ENCODE data around the gene PTPRF.
A peak's percentile ranks its signal among the peaks of the same experiment; 100 is the strongest.
"Not testable (repeated sequence)": the region's sequence is repeated elsewhere in the genome, so short reads cannot be mapped to it uniquely, and the experiment has no call there.

The PTPRF gene

DNA sequence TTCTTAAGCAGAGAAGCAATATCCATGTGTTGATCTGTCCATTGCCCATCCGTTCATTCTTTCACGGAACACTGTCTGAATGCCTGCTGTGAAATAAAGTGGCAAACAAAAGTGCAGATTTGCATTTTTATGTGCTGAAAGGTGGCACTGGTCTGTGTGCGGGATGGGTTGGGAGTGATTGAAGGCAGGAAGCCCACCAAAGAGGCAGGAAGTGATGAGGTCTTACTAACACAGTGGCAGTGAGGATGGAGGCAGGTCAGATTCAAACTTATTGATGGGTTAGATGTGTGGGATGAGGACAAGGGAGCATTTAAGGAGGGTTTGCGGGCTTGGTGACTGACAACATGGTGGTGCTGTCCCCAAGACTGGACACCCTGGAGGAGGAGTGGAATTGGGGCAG lies 8.3 kb downstream of the PTPRF start:
- no peak for DNase-seq

DNA sequence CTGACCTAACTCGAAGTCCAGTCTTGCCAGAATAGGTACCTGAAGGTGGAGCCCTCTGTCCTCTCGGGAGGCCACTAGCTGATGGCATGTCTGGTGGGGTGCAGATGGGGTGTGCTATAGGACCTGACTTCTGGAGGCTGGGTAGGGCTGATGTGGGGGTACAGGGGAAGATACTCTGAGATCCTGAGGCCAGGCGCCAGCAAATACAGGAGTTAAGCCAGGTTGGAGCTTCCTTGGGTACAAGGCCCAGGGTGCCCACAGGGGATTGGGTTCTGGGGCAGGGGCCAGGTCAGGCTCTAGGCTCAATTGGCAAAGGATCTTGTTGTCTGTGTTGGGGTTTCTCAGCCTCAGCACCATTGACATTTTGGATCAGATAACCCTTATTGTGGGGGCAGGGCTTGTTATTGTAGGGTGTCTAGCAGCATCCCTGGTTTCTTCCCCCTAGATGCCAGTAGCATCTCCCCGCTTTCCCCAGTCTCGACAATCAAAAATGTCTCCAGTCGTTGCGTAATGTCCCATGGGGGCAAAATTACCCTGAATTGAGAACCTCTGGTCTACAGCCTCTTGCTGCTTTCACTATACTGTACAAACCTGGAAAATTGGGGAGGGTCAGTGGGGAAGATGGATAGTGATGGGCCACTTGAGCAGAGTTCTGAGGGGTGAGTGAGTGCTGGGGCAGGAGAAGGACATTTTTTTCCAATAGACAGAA lies 9.2 kb downstream of the PTPRF start:
- no peak for DNase-seq

DNA sequence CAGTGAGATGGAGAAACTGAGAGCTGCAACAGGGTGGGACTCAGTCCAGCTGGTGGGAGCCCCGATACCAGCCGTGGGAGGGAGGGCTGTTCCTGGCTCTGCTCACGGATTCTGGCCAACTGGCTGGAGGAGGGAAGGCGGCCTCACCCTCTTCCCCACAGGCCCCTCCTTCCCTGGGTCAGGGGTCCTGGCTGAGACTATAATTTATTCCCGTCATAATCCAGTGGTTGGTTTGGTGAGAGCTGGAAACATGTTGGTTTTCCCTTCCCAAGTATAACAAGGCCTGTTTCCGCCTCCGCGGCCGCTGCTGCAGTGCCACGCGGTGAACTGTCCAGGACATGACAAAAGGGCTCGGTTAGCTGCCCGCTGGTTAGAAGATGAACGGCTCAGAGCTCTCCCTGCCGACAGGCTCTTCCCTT lies 10.0 kb downstream of the PTPRF start:
- no peak for DNase-seq

DNA sequence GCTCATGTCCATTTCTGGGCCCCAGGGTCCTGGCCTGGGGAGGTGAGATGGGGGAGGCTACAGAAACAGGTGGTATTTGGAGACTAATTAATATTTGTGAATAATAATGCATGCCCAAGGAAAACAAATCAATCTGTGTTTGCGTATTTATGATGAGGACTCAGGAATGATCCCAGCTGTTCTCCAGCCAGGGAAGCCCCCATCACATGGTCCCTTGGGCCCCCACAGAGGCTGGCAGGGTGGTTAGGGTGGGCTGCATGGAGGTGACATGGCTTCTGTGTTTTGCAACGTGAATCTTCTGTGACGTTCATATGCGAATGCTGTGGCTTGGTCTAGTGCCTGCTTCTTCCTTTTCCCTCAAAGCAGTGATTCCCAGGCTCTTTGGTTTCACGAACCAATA lies 10.5 kb downstream of the PTPRF start:
- no peak for DNase-seq

DNA sequence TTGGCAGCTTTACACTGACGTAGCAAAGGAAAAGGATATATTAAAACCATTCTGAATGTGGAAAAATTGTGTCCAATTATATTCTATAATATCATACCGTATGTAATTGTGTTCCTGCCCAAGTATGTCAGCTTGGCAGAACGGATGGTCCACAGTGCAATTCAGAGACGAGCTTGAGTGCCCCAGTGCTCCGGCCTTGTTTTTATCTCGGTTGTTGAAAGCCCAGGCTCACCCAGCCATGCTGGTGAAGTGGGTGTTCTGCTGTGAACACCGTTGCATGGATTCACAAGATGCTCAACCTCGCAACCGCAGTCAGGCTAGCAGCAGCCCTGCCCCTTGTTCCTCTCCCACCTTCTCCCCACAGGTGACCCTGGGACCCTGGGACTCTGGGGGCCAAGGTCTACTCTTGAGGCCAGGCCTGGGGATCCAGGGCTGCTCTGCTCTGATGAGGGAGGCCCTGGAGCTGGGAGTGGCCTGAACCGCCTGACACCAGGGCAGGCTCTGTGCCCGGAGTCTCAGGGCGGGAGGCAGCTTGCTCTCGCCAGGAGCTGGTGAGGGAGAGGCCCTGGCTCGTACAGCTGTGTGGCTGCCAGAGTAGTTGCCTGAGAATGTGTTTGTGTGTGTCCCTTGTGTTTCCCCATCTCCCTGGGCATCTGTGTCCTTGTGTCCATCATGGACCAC lies 11.2 kb downstream of the PTPRF start:
- DNase-seq, result no peak

DNA sequence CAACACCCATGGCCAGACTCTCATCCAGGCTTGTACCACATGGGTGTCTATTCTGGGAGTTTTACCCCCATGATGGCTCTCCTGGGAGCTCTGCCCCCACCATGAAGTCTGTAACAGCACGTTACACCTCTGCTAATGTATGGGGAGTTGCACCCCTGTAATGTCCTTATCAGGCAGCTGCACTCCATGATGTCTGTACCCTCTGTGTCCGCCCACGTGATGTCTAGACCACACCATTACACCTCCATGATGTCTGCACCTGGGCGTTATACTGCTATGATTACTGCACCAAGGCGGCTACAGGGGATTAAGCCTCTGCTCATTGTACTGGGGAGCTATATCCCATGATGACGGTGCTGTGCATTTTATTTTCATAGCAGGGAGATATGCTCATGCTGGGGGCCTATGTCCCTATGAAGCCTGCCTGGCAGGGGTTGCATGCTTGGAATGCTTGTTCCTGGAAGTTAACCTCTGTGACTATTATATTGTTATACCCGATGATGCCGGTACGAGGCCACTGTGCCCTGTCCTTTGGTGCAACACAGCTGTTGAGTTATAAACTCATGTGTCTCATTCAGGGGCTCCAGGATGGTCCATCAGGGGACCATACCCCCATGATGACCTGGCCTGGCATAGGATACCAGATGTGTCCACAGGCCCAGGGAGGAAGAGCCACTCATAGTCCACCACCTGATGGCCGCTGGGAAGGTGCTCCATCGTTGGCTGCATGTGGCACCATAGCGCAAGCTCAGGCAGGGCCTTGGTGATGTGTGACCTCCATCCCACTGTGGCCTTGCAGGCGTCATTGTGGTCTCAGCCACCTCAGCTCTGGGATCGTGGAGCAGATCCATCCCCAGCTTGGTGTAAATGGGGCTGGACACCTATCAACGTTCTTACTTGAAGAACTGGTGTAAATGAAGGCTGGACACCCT lies 12.1 kb downstream of the PTPRF start:
- no peak for DNase-seq

DNA sequence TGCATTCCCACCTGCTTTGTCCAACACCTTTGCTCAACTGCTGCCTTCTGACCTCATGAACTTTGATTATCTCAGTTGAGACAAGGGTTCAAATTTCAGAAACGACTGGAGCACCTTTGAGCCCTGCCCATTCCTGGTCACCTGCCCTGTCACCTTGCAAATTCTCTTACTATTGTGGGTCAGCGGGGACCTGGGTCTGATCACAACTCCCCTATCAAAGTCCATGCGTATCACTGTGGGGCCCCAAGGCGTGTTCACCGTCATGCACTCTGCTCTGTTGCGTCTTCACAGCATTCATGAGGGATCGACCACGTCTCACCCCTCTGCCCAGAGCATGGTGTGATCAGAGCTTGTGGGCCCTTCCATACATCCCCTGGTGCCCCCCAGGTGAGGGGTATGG lies 12.9 kb downstream of the PTPRF start:
- DNase-seq, result no peak

DNA sequence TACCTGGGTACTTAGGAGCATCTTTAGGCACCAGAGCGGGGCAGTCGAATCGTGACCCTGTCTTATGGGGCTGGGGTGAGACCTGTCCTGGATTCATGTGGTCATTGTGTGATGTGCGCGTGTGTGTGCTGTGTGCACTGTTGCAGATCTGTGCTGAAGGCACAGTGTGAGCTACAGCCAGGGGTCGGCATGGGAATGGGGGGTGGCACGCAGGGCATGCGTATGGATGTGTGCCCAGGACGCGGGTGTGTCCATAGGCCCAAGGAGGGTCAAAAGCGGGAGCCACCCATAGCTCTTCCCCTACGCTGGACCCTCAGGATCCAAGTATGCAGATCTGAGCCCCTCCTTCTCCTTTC lies 14.6 kb downstream of the PTPRF start:
- no peak for DNase-seq

DNA sequence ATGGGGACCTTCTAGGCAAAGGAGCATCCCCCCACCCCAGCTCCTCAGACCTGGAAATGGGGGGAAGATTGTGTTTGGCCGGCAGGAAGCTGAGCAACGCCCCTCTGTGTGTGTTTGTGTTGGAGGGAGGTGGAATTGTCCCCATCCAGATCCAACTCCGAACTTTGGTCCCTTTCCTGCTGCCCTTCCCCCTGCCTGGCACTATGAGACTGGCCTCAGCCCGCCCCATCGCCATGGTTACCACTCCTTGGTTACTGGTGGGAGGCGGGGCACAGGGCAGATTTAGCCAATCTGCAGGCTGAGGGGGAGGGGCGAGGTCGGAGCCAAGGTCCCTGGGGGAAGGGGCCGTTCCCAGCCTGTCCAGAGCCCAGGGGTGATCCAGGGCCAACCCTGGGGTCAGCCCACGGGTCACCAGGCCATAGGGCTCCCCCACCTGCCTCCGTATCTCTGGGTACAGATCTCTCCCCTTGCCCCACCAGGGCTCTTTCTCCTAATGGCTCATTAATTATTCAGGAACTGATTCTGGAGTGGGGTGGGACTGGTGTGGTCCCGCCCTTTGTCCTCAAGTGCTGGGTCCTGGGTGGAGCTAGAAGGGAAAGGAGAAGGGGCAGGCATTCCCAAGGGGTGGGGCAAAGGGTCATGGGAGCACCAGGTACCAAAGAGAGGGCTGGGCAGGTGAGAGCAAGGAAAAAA lies 15.2 kb downstream of the PTPRF start:
- peak; percentile 92 for DNase-seq

DNA sequence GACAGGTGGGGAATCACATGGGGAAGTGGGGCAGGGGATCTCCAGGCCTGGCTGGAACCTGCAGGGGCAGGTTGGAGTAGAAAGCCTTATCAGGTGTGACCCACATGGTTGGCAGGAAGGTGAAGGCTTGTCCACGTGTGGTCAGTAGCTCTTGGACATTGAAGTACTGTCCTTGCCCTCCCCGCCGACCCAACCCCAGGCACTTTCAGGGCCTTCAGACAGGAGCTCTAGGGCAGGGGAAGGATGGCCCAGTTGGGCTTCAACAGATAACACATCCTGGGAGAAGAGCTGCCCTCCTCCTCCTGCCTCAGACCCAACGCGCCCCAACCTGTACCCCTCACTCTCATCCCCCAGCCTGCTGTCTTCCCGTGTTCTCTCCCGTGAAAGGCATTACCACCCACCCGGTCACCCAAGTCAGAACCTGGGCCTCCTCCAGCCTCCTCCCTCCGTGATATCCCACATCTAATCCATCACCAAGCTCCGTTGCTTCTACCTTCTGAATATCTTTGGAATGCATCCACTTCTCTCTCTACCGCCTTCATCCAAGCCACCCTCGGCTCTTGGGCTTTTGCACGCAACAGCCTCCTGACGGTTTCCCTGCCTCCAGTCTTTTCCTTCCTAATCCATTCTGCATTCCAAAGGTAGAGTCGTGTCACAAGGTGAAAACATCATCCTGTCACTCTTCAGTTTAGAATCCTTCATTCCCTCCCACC lies 15.9 kb downstream of the PTPRF start:
- DNase-seq, result no peak

DNA sequence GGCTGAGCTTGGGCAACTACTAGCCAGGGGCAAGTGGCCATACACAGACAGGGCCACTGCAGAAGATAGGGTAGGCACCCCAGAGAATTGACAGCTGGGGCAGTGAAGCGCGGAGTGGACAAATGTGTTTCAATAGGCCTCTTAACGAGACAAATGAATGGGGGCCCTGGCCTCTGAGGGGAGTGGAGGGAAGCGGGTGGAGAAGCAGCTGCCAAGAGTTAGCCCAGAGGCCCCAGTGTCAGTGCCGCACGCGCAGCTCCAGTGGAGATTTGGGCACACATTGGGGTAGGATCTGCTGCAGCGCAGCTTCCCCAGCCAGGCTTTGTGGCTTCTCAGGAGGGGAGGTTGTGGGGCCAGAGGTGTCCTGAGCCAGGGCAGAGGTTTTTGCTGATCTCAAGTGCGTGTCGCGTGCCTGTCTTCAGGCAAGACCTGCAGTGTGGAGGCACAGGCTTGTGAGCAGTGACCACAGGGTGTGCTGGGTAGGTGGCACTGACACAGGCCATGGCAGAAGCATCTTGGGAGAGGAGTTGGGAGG lies 16.9 kb downstream of the PTPRF start:
- peak; percentile 26 for DNase-seq

DNA sequence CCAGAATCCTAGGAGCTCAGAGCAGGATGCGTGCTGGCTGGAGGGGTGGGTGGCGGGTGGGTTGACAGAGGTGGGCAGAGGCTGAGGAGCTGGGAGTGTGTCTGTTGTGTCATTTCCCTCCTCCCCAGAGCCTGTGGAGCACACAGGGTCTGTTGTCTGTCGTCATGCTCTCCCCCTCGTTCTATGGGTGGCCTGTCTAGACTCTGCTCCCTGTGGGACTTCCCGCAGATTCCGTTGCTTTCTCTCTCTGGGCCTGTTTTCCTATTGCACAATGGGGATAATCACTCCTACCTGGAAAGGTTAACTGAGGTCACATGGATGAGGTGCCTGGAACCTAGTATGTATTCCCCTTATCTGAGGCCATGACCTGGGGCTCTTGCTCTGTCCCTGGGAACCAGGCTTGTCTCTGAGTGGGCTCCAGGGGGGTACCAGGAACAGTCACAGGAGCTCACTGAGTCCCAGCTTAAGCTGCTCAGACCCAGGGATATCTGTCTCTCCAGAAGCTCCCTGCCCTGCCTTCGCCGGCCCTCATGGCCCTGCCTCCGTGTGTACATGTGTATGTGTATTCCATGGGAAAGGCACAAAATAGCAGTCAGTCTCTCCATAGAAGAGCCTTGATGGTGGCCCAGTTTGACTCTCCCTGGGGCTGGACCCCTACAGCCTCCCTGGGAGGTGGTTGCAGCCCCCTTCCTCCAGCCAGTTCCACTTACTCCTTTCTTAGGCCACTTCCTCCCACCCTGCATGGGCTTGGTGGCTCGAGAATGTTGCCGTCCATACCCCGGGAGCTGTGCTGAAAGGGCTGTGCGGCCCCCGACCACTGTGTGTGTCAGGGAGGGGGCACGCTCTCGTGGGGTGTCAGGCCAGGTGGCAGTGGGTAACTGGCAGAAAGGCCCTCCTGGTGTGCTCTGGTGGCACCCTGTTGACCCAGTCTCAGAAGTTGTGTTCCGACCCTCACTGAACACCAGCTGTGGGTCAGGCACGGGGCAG lies 17.9 kb downstream of the PTPRF start:
- no peak for DNase-seq

DNA sequence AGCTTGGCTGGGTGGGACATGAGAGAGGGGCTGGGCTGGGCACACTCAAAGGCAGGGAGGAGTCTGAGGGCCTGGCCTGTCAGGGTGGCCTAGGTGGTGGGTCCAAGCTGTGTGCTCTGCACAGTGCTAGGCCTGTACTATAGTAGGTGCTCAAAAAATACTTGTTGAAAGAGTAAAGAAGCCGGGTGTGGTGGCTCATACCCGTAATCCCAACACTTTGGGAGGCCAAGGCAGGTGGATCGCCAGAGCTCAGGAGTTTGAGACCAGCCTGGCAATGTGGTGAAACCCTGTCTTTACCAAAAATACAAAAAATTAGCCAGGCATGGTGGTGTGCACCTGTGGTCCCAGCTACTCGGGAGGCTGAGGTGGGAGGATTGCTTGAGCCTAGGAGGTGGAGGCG lies 18.7 kb downstream of the PTPRF start:
- DNase-seq, result not testable (repeated sequence)

DNA sequence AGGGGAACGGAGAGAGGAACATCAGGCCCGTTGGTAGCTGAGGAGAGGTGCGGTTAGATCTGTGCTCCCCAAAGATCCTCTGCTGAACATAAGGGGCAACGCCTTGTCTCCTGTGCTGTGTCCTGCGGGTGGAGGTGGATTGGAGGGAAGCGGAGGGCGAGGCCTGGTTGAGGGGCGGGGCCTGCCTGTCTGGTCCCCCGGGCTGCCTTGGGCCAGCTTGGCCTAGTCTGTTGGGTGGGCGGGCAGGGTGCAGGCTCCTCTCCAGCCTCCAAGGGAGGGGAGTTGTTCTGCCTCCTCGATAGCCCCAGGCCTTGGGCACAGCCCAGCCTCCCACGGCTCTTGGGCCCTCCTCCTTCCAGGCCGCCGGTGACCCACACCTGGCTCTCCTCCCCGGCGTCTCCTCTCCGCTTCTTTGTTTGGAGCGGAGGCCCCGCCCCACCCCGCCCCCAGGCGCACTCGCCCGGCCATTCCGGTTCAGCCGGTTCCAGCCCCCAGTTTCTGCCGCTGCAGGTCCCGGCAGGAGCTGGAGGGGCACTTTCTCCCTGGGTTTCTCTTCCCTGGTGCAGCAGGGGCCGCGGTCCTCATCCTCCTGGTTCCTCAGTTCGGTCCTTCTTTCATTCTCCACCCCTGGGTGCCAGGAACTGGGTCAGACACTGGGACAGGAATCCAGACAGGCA lies 19.4 kb downstream of the PTPRF start:
- DNase-seq, result peak; percentile 97

DNA sequence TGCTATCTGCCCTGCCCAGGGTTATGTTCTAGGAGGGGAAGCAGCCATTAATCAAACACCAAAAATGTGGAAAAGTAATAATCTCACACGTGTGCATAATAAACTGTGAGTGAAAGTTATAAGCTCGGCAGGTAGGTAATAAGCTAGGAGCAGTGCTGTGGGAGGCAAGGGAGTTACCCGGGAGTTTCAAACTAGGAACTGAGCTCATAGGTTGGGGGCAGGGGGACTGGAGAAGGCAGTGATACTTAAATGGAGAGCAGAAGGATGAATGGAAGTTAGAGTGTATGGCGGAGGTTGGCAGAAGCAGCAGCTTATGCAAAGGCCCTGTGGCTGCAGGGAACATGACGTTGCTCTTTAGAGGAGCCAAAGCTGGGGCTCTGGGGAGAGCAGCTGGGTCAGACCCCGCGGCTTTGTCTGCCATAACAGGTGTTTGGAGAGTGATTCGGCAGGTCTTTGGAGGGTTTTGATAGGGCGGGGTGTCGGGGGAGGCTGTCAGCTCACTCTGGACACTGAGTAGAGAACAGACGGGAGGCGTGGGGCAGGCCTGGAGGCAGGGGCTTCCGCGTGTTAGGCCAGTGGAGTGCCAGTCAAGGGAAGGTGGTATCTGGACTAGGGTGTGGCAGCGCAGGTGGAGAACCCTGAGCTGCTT lies 20.0 kb downstream of the PTPRF start:
- no peak for DNase-seq

DNA sequence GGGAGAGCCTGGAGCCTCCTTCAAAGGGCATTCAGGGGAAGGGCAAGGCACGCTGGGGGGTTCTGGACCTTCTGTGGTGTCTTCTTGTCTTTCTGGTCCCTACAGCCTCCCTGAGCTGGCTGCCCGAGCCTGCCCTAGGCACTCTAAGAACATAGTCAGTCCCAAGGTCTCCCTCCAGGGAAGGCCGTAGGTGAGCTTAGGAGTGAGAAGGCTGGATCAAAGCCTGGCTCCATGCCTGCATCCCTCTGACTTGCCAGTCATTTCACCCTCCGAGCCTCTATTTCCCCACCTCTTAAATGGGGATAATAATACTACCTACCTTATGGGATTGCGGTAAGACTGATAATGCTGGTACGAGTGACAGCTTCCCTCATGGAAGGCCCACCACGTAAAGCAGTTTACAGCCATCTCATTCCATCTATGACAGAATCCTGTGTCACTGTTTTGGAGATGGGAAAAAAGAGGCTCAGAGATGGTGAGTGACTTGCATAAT lies 20.8 kb downstream of the PTPRF start:
- no peak for DNase-seq

DNA sequence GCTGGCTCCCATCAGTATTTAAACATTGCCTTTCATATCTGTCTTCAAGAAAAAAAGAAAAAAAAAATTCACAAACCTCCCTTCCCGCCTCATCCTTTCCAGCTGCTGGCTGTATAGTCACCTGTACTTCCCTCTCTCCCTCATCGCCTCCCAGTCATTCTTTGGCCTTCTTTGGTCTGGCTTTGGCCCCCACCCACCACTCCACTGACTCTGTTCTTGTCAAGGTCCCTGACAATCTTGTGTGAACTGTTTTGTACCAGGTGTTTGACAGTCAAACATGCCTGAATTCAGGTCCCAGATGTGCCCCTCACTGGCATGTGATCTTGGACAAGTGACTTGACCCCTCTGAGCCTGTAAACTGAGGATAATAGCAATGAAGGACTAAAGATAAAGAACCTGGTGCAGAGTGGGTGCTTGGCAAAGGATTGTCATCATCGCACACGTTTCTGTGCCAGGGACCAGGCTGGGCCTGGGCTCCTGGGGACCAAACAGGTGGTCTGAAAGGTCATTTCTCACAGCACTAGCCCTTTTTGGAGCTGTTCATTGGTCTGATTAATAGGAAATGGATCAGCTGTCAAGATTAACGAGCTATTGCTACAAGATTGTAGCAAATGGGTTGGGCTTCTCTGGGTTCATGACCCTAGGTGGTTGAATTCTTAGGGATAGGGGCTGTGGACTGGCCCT lies 21.5 kb downstream of the PTPRF start:
- no peak for DNase-seq

DNA sequence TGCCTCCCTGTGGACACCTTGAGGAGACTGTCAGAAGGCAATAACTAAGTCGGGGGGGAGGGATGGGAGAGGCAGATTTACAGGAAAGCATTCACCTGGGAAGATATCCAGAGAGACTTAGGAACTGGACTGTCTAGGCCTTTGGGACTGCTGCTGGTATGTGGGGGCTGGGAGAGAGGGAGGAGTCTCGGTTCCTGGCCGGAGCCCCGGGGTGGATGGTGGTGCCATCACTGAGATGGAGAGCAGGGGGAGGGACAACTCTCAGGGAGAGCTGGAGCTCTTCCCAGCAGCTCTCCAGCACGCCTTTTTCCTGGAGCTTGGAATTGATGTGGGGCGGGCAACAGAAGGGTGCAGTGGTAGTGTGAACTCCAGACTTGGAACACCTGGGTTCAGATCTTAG lies 22.1 kb downstream of the PTPRF start:
- peak; percentile 96 for DNase-seq

DNA sequence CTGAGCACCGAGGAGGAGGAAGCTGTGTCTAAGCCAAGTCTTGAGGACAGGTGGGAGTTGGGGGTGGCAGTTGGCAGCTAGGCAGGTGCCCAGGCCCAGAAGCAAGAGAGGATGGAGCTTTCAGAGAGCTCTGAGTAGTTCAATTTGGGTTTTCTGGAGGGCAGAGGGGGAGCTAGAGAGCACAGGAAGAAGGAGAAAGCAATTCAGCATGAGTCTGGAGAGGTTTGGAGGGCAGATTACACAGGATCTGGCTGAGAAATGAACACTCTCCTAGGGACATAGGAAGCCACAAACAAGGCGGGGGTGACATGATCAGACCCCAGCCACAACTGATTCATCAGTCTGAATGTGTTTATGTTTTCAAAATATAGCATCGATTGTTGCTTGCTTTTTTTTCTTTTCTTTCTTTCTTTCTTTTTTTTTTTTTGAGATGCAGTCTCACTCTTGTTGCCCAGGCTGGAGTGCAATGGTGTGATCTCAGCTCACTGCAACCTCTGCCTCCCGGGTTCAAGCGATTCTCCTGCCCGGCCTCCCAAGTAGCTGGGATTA lies 23.8 kb downstream of the PTPRF start:
- peak; percentile 33 for DNase-seq
